HG03571 (cell line): ENCODE data around the gene AKR1E2.
"Not testable (repeated sequence)": the region's sequence is repeated elsewhere in the genome, so short reads cannot be mapped to it uniquely, and the experiment has no call there.

ENCODE experiments used
- ATAC-seq: cut with Tn5 transposase; IDR thresholded peaks from one replicate; pipeline ENCODE4 v1.9.1; 2021; ENCODE audit not compliant: unreplicated experiment

The AKR1E2 gene

GRCh38 chr10:4813023-4813422 is 13.0 kb upstream of the AKR1E2 start:
- ATAC-seq = no peak

- ATAC-seq = no peak
These were observed 12.5 kb upstream of the AKR1E2 start for GRCh38 chr10:4813496-4813895.

GRCh38 chr10:4815646-4816180 is 10.3 kb upstream of the AKR1E2 start:
- not testable (repeated sequence) for ATAC-seq

- no peak for ATAC-seq
These were observed 9.0 kb upstream of the AKR1E2 start for GRCh38 chr10:4816966-4817365.

GRCh38 chr10:4819067-4819466 is 6.9 kb upstream of the AKR1E2 start:
- ATAC-seq = no peak

GRCh38 chr10:4819707-4820106 is 6.3 kb upstream of the AKR1E2 start:
- ATAC-seq = no peak

- ATAC-seq = no peak
These were observed 5.1 kb upstream of the AKR1E2 start for GRCh38 chr10:4820804-4821401.

- no peak for ATAC-seq
These were observed 3.8 kb upstream of the AKR1E2 start for GRCh38 chr10:4822208-4822607.

GRCh38 chr10:4824791-4825310 is 1.2 kb upstream of the AKR1E2 start:
- ATAC-seq = no peak

- no peak for ATAC-seq
These were observed 545 bp upstream of the AKR1E2 start for GRCh38 chr10:4825456-4825867.

GRCh38 chr10:4826792-4827324 is 851 bp downstream of the AKR1E2 start:
- ATAC-seq = no peak

GRCh38 chr10:4828005-4828404 is 2.0 kb downstream of the AKR1E2 start:
- no peak for ATAC-seq

GRCh38 chr10:4830551-4830950 is 4.5 kb downstream of the AKR1E2 start:
- no peak for ATAC-seq

- no peak for ATAC-seq
These were observed 5.1 kb downstream of the AKR1E2 start for GRCh38 chr10:4831091-4831490.

GRCh38 chr10:4833286-4833685 is 7.3 kb downstream of the AKR1E2 start:
- no peak for ATAC-seq

- ATAC-seq = no peak
These were observed 8.9 kb downstream of the AKR1E2 start for GRCh38 chr10:4834898-4835405.

GRCh38 chr10:4835494-4835918 is 9.5 kb downstream of the AKR1E2 start:
- no peak for ATAC-seq

- no peak for ATAC-seq
These were observed 10.5 kb downstream of the AKR1E2 start for GRCh38 chr10:4836416-4836969.

GRCh38 chr10:4837551-4837950 is 11.5 kb downstream of the AKR1E2 start:
- no peak for ATAC-seq

GRCh38 chr10:4838743-4839142 is 12.7 kb downstream of the AKR1E2 start:
- ATAC-seq = no peak

- no peak for ATAC-seq
These were observed 13.3 kb downstream of the AKR1E2 start for GRCh38 chr10:4839353-4839752.

GRCh38 chr10:4840151-4840550 is 14.1 kb downstream of the AKR1E2 start:
- no peak for ATAC-seq
